H9 (cell line): ENCODE data around the gene DUOXA1. TPM values are rescaled to one million over a fixed set of nuclear protein-coding genes. Genes with fewer than 3 reads are reported as not detected.

Experiments
- DNase-seq: peaks from one replicate; pipeline ENCODE4 v3.0.0-alpha.2; 2017
- H2AFZ ChIP-seq: one replicate; pipeline ENCODE4 v1.6.1; 2013; ENCODE audit warnings: mild to moderate bottlenecking, low read length, control low read depth, moderate library complexity
- H2AK5ac ChIP-seq: 2 replicates; pipeline ENCODE4 v1.6.1; 2013; ENCODE audit warnings: low read length, control low read depth, mixed read lengths; ENCODE audit not compliant: insufficient read length
- H2BK120ac ChIP-seq: one replicate; pipeline ENCODE4 v1.6.1; 2013; ENCODE audit warnings: low read depth, mild to moderate bottlenecking, low read length, control low read depth, inconsistent platforms; ENCODE audit not compliant: poor library complexity, severe bottlenecking
- H2BK12ac ChIP-seq: 2 replicates; pipeline ENCODE4 v1.6.1; 2013; ENCODE audit warnings: low read length, control low read depth, mixed read lengths, low read depth; ENCODE audit not compliant: insufficient read length
- H2BK15ac ChIP-seq: 2 replicates; pipeline ENCODE4 v1.6.1; 2013; ENCODE audit warnings: low read depth, low read length, control low read depth
- H2BK20ac ChIP-seq: one replicate; pipeline ENCODE4 v1.6.1; 2013; ENCODE audit warnings: low read depth, mild to moderate bottlenecking, low read length, control low read depth, inconsistent platforms; ENCODE audit not compliant: poor library complexity, severe bottlenecking
- H2BK5ac ChIP-seq: 2 replicates; pipeline ENCODE4 v1.6.1; 2013; ENCODE audit warnings: low read length, control low read depth, mixed read lengths; ENCODE audit not compliant: insufficient read length
- H3K14ac ChIP-seq: 2 replicates; pipeline ENCODE4 v1.6.1; 2013; ENCODE audit warnings: low read length, control low read depth; ENCODE audit not compliant: insufficient read depth
- H3K18ac ChIP-seq: 2 replicates; pipeline ENCODE4 v1.6.1; 2013; ENCODE audit warnings: low read depth, mild to moderate bottlenecking, mixed read lengths, low read length, control low read depth; ENCODE audit not compliant: insufficient read length
- H3K23ac ChIP-seq: 2 replicates; pipeline ENCODE4 v1.6.1; 2013; ENCODE audit warnings: low read length, control low read depth, mixed read lengths, low read depth; ENCODE audit not compliant: insufficient read length
- H3K23me2 ChIP-seq: 2 replicates; pipeline ENCODE4 v1.6.1; 2013; ENCODE audit warnings: low read depth, mild to moderate bottlenecking, mixed read lengths, low read length, control low read depth; ENCODE audit not compliant: insufficient read length, poor library complexity, severe bottlenecking
- H3K27ac ChIP-seq: 2 replicates; pipeline ENCODE4 v1.5.1; 2013; ENCODE audit warnings: low read length, control low read depth, mixed read lengths, low read depth; ENCODE audit not compliant: insufficient read length
- H3K27me3 ChIP-seq: 2 replicates; pipeline ENCODE4 v1.6.1; 2013; ENCODE audit warnings: low read length, control low read depth, inconsistent platforms; ENCODE audit not compliant: insufficient read depth
- H3K4ac ChIP-seq: 2 replicates; pipeline ENCODE4 v1.6.1; 2013; ENCODE audit warnings: low read depth, mild to moderate bottlenecking, control low read depth, inconsistent platforms, low read length, moderate library complexity
- H3K4me1 ChIP-seq: 2 replicates; pipeline ENCODE4 v1.6.1; 2013; ENCODE audit warnings: low read length, control low read depth, inconsistent platforms; ENCODE audit not compliant: insufficient read depth
- H3K4me2 ChIP-seq: 2 replicates; pipeline ENCODE4 v1.6.1; 2013; ENCODE audit warnings: low read length, control low read depth, mixed read lengths; ENCODE audit not compliant: insufficient read length, insufficient read depth
- H3K56ac ChIP-seq: 2 replicates; pipeline ENCODE4 v1.6.1; 2013; ENCODE audit warnings: low read depth, mild to moderate bottlenecking, mixed read lengths, low read length, control low read depth; ENCODE audit not compliant: insufficient read length
- H3K79me1 ChIP-seq: 2 replicates; pipeline ENCODE4 v1.6.1; 2013; ENCODE audit warnings: low read depth, mild to moderate bottlenecking, moderate library complexity, low read length, control low read depth, inconsistent platforms; ENCODE audit not compliant: insufficient read depth, poor library complexity, severe bottlenecking
- H3K79me2 ChIP-seq: 2 replicates; pipeline ENCODE4 v1.6.1; 2013; ENCODE audit warnings: low read length, control low read depth, inconsistent platforms; ENCODE audit not compliant: insufficient read depth
- H3K9ac ChIP-seq: 2 replicates; pipeline ENCODE4 v1.6.1; 2013; ENCODE audit warnings: low read length, control low read depth, mixed read lengths; ENCODE audit not compliant: insufficient read length; ENCODE audit errors: extremely low read depth
- H3K9me3 ChIP-seq: one replicate; pipeline ENCODE4 v1.6.1; 2013; ENCODE audit warnings: low read depth, low read length, inconsistent platforms; ENCODE audit not compliant: control insufficient read depth
- H3T11ph ChIP-seq: one replicate; pipeline ENCODE4 v1.6.1; 2013; ENCODE audit warnings: mild to moderate bottlenecking, low read length, control low read depth, inconsistent platforms
- H4K20me1 ChIP-seq: one replicate; pipeline ENCODE4 v1.6.1; 2013; ENCODE audit not compliant: control insufficient read depth, insufficient read length, insufficient read depth
- H4K5ac ChIP-seq: 2 replicates; pipeline ENCODE4 v1.6.1; 2013; ENCODE audit warnings: low read depth, mild to moderate bottlenecking, mixed read lengths, low read length, control low read depth; ENCODE audit not compliant: insufficient read length
- H4K8ac ChIP-seq: replicated peaks from 2 replicates; pipeline ENCODE4 v1.6.1; 2013; ENCODE audit warnings: low read length, control low read depth, mixed read lengths, low read depth; ENCODE audit not compliant: insufficient read length
- H4K91ac ChIP-seq: 2 replicates; pipeline ENCODE4 v1.6.1; 2013; ENCODE audit warnings: low read depth, mild to moderate bottlenecking, moderate library complexity, mixed read lengths, low read length, control low read depth; ENCODE audit not compliant: insufficient read length
- H3K27ac Mint-ChIP-seq, 3 experiments: 2 replicates in 2 of 3; 3 replicates in 1 of 3; pipeline ENCODE4 v1.8.0; 2020 to 2021; ENCODE audit warnings: mixed read lengths in 3 of 3, mild to moderate bottlenecking in 1 of 3, moderate library complexity in 1 of 3
- H3K27me3 Mint-ChIP-seq: 2 replicates; pipeline ENCODE4 v1.8.0; 2021; ENCODE audit warnings: low read depth, mild to moderate bottlenecking, moderate library complexity, mixed read lengths
- H3K36me3 Mint-ChIP-seq, 3 experiments: 2 replicates in 2 of 3; 3 replicates in 1 of 3; pipeline ENCODE4 v1.8.0; 2020 to 2021; ENCODE audit warnings: low read depth in 3 of 3, mixed read lengths in 3 of 3; ENCODE audit not compliant: insufficient read depth in 1 of 3
- H3K4me1 Mint-ChIP-seq, 2 experiments: 2 replicates each; pipeline ENCODE4 v1.8.0; 2020; ENCODE audit warnings: mixed read lengths in 2 of 2
- H3K4me3 Mint-ChIP-seq, 2 experiments: 2 replicates in 1 of 2; 3 replicates in 1 of 2; pipeline ENCODE4 v1.8.0; 2020 to 2021; ENCODE audit warnings: mild to moderate bottlenecking in 2 of 2, mixed read lengths in 2 of 2, moderate library complexity in 1 of 2
- H3K9me3 Mint-ChIP-seq, 2 experiments: 2 replicates in 1 of 2; 3 replicates in 1 of 2; pipeline ENCODE4 v1.8.0; 2020; ENCODE audit warnings: mild to moderate bottlenecking in 2 of 2, mixed read lengths in 2 of 2, moderate library complexity in 1 of 2
- CTCF ChIP-seq: fragments of 200-600 bp; sonication (generic); conservative IDR thresholded peaks from 3 replicates; pipeline ENCODE4 v1.8.0; 2021; ENCODE audit warnings: antibody characterized with exemption, mild to moderate bottlenecking
- WGBS: extraction: QIAGEN DNeasy Blood & Tissue Kit; methylation state at CpG from one replicate; pipeline ENCODE4 v1.1.7; 2013; ENCODE audit warnings: missing lambda C conversion rate, low lambda C conversion rate, mixed read lengths; ENCODE audit not compliant: insufficient read length; ENCODE audit errors: extremely low coverage; 5-methylcytosine and 5-hydroxymethylcytosine counted together
- total RNA-seq: library from RNA; stranded (reverse); gene quantifications from 2 replicates; pipeline ENCODE4 v1.2.1, GENCODE V29; 2021

The DUOXA1 gene
- total RNA-seq, 1 experiment from 2014 or later: 1.2 TPM

- no peak overlapping the region for H2AFZ ChIP-seq
- peaks cover 91% of the 10 kb centered on the region for H3K27me3 Mint-ChIP-seq
Observed at GRCh38 chr15:45113380-45113990, 16.2 kb downstream of the DUOXA1 start.

More at GRCh38 chr15:45113380-45113990, 16.2 kb downstream of the DUOXA1 start:
- H4K20me1 ChIP-seq: peaks cover 6% of the 10 kb centered on the region
- H3K27ac Mint-ChIP-seq: no peak overlapping the region
- H2BK15ac ChIP-seq: no peak overlapping the region
- H3K9ac ChIP-seq: no peak overlapping the region
- H2AK5ac ChIP-seq: no peak overlapping the region
- H2BK120ac ChIP-seq: no peak overlapping the region
- H3K56ac ChIP-seq: no peak overlapping the region
- H3K36me3 Mint-ChIP-seq: no peaks in the 10 kb centered on the region; a peak in 2 of 7 replicates
- H2BK12ac ChIP-seq: no peak overlapping the region
- no peak overlapping the region for H3K14ac ChIP-seq
- H3K23me2 ChIP-seq: peaks cover 2% of the 10 kb centered on the region
- no peak for TF ChIP-seq CTCF
- no CpG with 5 or more reads among the region's 14 CpGs for WGBS
- no peak overlapping the region for H2BK20ac ChIP-seq
- H3K79me2 ChIP-seq: no peaks in the 10 kb centered on the region
- peaks cover 78% of the 10 kb centered on the region for H3K27me3 ChIP-seq
- no peaks in the 10 kb centered on the region for H3K79me1 ChIP-seq
- no peak for DNase-seq
- no peak overlapping the region for H3K27ac ChIP-seq
- no peak overlapping the region for H4K5ac ChIP-seq
- peak overlapping the region; percentile 57 to 73 for H3K4me3 Mint-ChIP-seq
- H3K4ac ChIP-seq: no peak overlapping the region
- H4K8ac ChIP-seq: no peak overlapping the region
- peaks cover 6 to 13% of the 10 kb centered on the region in 2 experiments for H3K9me3 Mint-ChIP-seq
- no peak overlapping the region for H2BK5ac ChIP-seq
- no peaks in the 10 kb centered on the region for H3K9me3 ChIP-seq
- no peak overlapping the region for H4K91ac ChIP-seq
- no peak overlapping the region for H3K18ac ChIP-seq
- H3K4me1 ChIP-seq: no peaks in the 10 kb centered on the region; the same call in 1 of the 2 replicates
- peaks cover 20 to 38% of the 10 kb centered on the region in 2 experiments for H3K4me1 Mint-ChIP-seq
- no peak overlapping the region for H3T11ph ChIP-seq
- H3K23ac ChIP-seq: no peak overlapping the region
- peak overlapping the region; percentile 54 for H3K4me2 ChIP-seq
